Heart left ventricle (tissue), 16 donors: ENCODE results near the gene PPFIA2. TPM values are rescaled to one million over a fixed set of nuclear protein-coding genes. Genes with fewer than 3 reads are reported as not detected.

ENCODE experiments used
- ATAC-seq, 4 donors: fragments of 200-7000 bp; cut with Tn5 transposase; one replicate each; pipeline ENCODE4 v1.9.1; 2020 to 2022; ENCODE audit warnings: moderate library complexity in 4 of 4, mild to moderate bottlenecking in 3 of 4, moderate number of reproducible peaks in 1 of 4
- DNase-seq, 5 donors: peaks; one replicate each; pipeline ENCODE4 v3.0.0-alpha.2; 2020
- H3K27ac ChIP-seq, 12 donors: fragments of 200-600 bp; sonication (generic) in 4 of 12; one replicate each; pipeline versions ENCODE4 v1.5.0 to v1.8.0; 2016 to 2022; ENCODE audit warnings: mild to moderate bottlenecking in 2 of 12
- H3K27me3 ChIP-seq, 9 donors: fragments of 200-600 bp; sonication (generic) in 2 of 9; one replicate each; pipeline versions ENCODE4 v1.5.1 to v1.8.0; 2016 to 2022; ENCODE audit warnings: mild to moderate bottlenecking in 3 of 9
- H3K36me3 ChIP-seq, 9 donors: fragments of 200-600 bp; sonication (generic) in 2 of 9; one replicate each; pipeline versions ENCODE4 v1.5.0 to v1.8.0; 2018 to 2022; ENCODE audit warnings: mild to moderate bottlenecking in 2 of 9
- H3K4me1 ChIP-seq, 12 donors: fragments of 200-600 bp; sonication (generic) in 4 of 12; one replicate each; pipeline versions ENCODE4 v1.5.0 to v1.8.0; 2016 to 2022; ENCODE audit warnings: mild to moderate bottlenecking in 3 of 12
- H3K4me3 ChIP-seq, 12 donors: fragments of 200-600 bp; sonication (generic) in 4 of 12; one replicate each; pipeline versions ENCODE4 v1.5.0 to v1.8.0; 2017 to 2022; ENCODE audit warnings: mild to moderate bottlenecking in 9 of 12, moderate library complexity in 4 of 12
- H3K9me3 ChIP-seq, 12 donors: fragments of 200-600 bp; sonication (generic) in 4 of 12; one replicate each; pipeline versions ENCODE4 v1.5.0 to v1.8.0; 2016 to 2022; ENCODE audit warnings: mild to moderate bottlenecking in 1 of 12
- POLR2A ChIP-seq, 2 donors: fragments of 450-650 bp; IDR thresholded peaks; one replicate each; pipeline ENCODE4 v1.6.1; 2017; ENCODE audit warnings: antibody characterized with exemption in 2 of 2, mild to moderate bottlenecking in 2 of 2, moderate library complexity in 2 of 2
- WGBS, 4 donors: extraction: QIAGEN DNeasy Blood & Tissue Kit in 2 of 4; methylation state at CpG; one replicate each; pipeline versions ENCODE4 v1.1.5 to v1.1.7; 2013 to 2018; 5-methylcytosine and 5-hydroxymethylcytosine counted together
- intact Hi-C, 10 donors: fragments of 100-400 bp; cut with DNase I; formaldehyde crosslinking; loops; one replicate each; pipeline versions ENCODE4 v1.11.1 to v1.14.2; 2022
- polyA plus RNA-seq, 2 donors: library from polyadenylated mRNA; stranded (reverse); fragments of 200-250 nt; gene quantifications; one replicate each; pipeline ENCODE4 v1.2.3, GENCODE V29; 2013
- total RNA-seq, 9 donors: library from RNA; depleted of rRNA in 2 of 9; stranded (reverse); fragments of >200 nt in 2 of 9; fragmentation: NEBNext Ultra II Directional in 3 of 9; extraction: Animal tissue kit (Norgen Biotek cat#: 25700) in 3 of 9; gene quantifications; one replicate each; pipeline versions ENCODE4 v1.1.0 to v1.2.4, GENCODE V29; 2016 to 2023
- TF ChIP-seq, protein P1 (sequence below), 12 donors: fragments of 200-600 bp; sonication (generic) in 4 of 12; IDR thresholded peaks; one replicate each; pipeline versions ENCODE4 v1.5.0 to v1.8.0; 2018 to 2022; ENCODE audit warnings: antibody characterized with exemption in 12 of 12, mild to moderate bottlenecking in 5 of 12
- donor health status: ischemic (EF 13 %, LVEDD 7.1; RV severe dilation, severe dysfunction).
- donor health status: healthy with polysubstance abuse.
- donor health status: DM: no; HTN: yes; CAD: no.
- donor health status: DM: no; HTN: no; CAD: no.
- donor health status: ischemic (EF 25% LVEDD 6.9; RV normal size, moderate dysfunction).
- donor health status: ischemic (EF 25% LVEDD 5.7; RV mildly dilated, moderate dysfunction).
- donor health status: healthy.
- donor health status: DM: yes; HTN: yes; CAD: no.
- donor health status: ischemic (EF 35%, LVEDD 5.7; RV mildly dilated, moderate dysfunction).
- donor health status: nonischemic (EF 11% LVEDD 7.7; RV severe dilation, severe dysfunction).
- donor health status: DM: yes; HTN: yes; CAD: no.
- donor health status: PGD.
- donor health status: ischemic (EF 29% LVEDD 5.4; RV normal size, mild dysfunction).
- donor health status: nonischemic (EF 23%, LVEDD 6.1; RV moderate dilation, normal function).

PPFIA2 gene
- total and polyA plus RNA-seq, 11 donors = 0.08 to 1.3 (median 0.49) TPM; not detected in 3

DNA sequence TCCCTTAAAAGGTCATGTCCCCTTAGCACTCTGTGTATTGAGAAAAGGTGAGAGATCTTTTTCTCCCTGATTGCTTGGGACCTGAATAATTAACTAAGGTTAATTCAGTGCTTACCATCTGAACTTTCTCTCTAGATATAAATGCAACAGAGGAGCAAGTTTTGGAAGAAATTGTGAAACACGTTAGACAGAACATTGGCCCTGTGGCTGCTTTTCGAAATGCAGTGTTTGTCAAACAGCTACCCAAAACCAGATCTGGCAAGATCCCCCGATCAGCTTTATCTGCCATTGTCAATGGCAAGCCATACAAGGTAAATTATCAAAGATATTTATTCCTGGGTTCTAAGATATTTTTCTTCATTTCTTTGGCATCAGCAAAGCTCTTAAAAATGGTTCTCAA is 505.8 kb downstream of the PPFIA2 start:
- H3K27me3 ChIP-seq = no peaks in the 10 kb centered on the region
- no peaks in the 10 kb centered on the region for H3K9me3 ChIP-seq
- H3K4me3 ChIP-seq = no peak overlapping the region
- 82 to 88% (median 84%) methylated on average over 3 of the region's 3 CpGs for WGBS, 4 donors
- intact Hi-C loops = no loop called here
- H3K36me3 ChIP-seq = peaks cover 0 to 43% (median 0%) of the 10 kb centered on the region in 9 donors
- no peak for TF ChIP-seq POLR2A (IDR thresholded peaks at IDR 0.05)
- TF ChIP-seq, protein P1, sequence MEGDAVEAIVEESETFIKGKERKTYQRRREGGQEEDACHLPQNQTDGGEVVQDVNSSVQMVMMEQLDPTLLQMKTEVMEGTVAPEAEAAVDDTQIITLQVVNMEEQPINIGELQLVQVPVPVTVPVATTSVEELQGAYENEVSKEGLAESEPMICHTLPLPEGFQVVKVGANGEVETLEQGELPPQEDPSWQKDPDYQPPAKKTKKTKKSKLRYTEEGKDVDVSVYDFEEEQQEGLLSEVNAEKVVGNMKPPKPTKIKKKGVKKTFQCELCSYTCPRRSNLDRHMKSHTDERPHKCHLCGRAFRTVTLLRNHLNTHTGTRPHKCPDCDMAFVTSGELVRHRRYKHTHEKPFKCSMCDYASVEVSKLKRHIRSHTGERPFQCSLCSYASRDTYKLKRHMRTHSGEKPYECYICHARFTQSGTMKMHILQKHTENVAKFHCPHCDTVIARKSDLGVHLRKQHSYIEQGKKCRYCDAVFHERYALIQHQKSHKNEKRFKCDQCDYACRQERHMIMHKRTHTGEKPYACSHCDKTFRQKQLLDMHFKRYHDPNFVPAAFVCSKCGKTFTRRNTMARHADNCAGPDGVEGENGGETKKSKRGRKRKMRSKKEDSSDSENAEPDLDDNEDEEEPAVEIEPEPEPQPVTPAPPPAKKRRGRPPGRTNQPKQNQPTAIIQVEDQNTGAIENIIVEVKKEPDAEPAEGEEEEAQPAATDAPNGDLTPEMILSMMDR (IDR thresholded peaks at IDR 0.05) = no peak
- ATAC-seq (no peak), DNase-seq (no peak)
- no peaks in the 10 kb centered on the region for H3K4me1 ChIP-seq
- no peak overlapping the region for H3K27ac ChIP-seq

DNA sequence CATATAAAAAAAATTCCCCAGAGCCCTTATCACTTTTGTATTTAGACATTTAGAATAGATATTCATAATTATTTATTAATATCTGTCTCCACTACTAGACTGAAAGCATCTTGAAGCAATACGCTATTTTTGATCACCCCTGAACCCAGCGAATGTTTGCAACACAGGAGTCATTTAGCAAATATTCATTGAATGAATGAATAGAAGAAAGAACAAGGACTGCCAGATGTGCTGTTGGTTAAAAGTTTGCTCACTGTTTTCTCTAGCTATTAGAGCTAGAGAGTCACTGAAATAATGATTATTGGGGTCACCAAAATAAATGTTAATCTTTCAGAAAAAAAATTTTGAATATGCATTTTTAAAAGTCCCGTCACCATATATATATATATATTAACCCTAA is 506.9 kb downstream of the PPFIA2 start:
- ATAC-seq (no peak), DNase-seq (no peak)
- Histone ChIP-seq H3K4me1 (no peaks in the 10 kb centered on the region), H3K36me3 (peaks cover 0 to 42% (median 0%) of the 10 kb centered on the region in 9 donors), H3K27me3 (no peaks in the 10 kb centered on the region), H3K4me3 (no peak overlapping the region), H3K9me3 (no peaks in the 10 kb centered on the region), H3K27ac (no peak overlapping the region)
- intact Hi-C loops = no loop called here
- WGBS, 4 donors = 88 to 93% (median 90%) methylated on average over 3 of the region's 3 CpGs
- TF ChIP-seq, protein P1 (IDR thresholded peaks at IDR 0.05) = no peak
- TF ChIP-seq POLR2A (IDR thresholded peaks at IDR 0.05) = no peak

DNA sequence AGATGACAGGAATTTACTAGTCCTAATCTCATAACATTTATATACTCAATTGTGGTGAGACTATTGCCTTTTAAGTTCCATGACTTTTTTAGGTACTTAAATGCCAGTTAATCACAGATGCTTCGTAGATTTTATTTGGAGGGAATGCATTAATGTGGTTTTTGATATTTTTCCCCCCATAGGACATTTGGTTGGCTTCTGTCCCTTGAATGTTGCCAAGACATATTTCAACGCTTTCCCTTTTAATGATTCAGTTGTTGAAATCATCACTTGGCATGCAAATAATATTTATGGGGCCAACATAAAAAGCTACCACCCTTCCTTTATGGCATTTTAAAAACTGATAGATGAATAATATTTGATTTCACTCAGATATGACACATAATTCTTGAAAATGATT is 509.2 kb downstream of the PPFIA2 start:
- 62 to 78% (median 74%) methylated on average over 2 of the region's 2 CpGs for WGBS, 4 donors
- no peaks in the 10 kb centered on the region for H3K4me1 ChIP-seq
- no peak overlapping the region for H3K27ac ChIP-seq
- no peak overlapping the region for H3K4me3 ChIP-seq
- intact Hi-C loops = no loop called here
- no peak for TF ChIP-seq POLR2A (IDR thresholded peaks at IDR 0.05)
- TF ChIP-seq, protein P1 (IDR thresholded peaks at IDR 0.05) = no peak
- ATAC-seq (no peak), DNase-seq (no peak)
- peaks cover 0 to 24% (median 0%) of the 10 kb centered on the region in 9 donors for H3K36me3 ChIP-seq
- no peaks in the 10 kb centered on the region for H3K27me3 ChIP-seq
- no peaks in the 10 kb centered on the region for H3K9me3 ChIP-seq

DNA sequence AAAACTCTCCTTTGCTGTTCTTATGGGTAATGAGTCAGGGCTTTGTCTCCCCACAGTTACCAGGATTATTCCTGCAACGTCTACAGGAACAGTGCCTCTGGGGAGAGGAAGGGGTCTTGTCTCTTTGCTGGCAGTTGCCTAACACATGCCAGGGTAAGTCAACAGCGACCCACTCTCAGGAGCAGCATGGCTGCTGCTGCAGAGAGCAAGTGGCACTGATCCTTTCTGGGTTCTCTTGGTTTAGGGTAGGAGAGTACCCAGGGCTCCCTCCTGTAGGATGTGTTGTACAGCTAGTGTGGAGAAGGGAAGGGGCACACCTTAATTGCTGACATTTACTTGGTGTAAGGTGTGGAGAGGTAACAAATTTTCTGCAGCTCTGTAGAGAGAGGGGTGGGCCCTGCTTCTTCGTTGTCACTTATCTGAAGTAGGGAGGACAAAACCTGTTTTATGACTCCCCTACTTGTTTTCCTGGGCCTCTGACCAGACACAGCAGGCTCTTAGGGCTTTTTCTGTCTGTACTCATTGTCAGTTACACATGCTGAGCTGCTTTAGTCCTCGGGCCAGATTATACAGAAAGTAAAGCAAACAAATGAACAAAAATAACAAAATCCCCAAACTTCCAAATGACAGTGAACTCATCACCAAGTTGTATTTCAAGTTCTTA is 513.1 kb downstream of the PPFIA2 start:
- TF ChIP-seq, protein P1 (IDR thresholded peaks at IDR 0.05) = no peak
- no peak for TF ChIP-seq POLR2A (IDR thresholded peaks at IDR 0.05)
- DNase-seq (no peak), ATAC-seq (no peak)
- H3K9me3 ChIP-seq = peaks cover 0 to 8% (median 0%) of the 10 kb centered on the region in 12 donors
- H3K4me3 ChIP-seq = no peak overlapping the region
- peak overlapping the region in 1 of 12 donors; percentile 60 for H3K27ac ChIP-seq
- peaks cover 0 to under 1% (median 0%) of the 10 kb centered on the region in 9 donors for H3K36me3 ChIP-seq
- no peaks in the 10 kb centered on the region for H3K4me1 ChIP-seq
- WGBS, 4 donors = 30 to 38% (median 35%) methylated on average over 4 of the region's 4 CpGs
- H3K27me3 ChIP-seq = no peaks in the 10 kb centered on the region
- intact Hi-C loops = no loop called here
